HG03103 (cell line): ENCODE data around the gene TMEM37.

Experiments
- ATAC-seq: cut with Tn5 transposase; IDR thresholded peaks from one replicate; pipeline ENCODE4 v1.9.1; 2021; ENCODE audit warnings: low read depth; ENCODE audit not compliant: unreplicated experiment

The TMEM37 gene

GRCh38 chr2:119416299-119416923 lies 15.2 kb upstream of the TMEM37 start:
- no peak for ATAC-seq

- ATAC-seq, result no peak
These were observed 13.7 kb upstream of the TMEM37 start for GRCh38 chr2:119417908-119418307.

GRCh38 chr2:119419065-119419464 lies 12.6 kb upstream of the TMEM37 start:
- ATAC-seq, result no peak

GRCh38 chr2:119419803-119420508 lies 11.7 kb upstream of the TMEM37 start:
- no peak for ATAC-seq

GRCh38 chr2:119421304-119421703 lies 10.3 kb upstream of the TMEM37 start:
- ATAC-seq, result no peak

- no peak for ATAC-seq
These were observed 9.9 kb upstream of the TMEM37 start for GRCh38 chr2:119421741-119422140.

GRCh38 chr2:119422360-119423107 lies 9.1 kb upstream of the TMEM37 start:
- no peak for ATAC-seq

GRCh38 chr2:119423108-119423444 lies 8.6 kb upstream of the TMEM37 start:
- ATAC-seq, result no peak

- no peak for ATAC-seq
These were observed 7.8 kb upstream of the TMEM37 start for GRCh38 chr2:119423811-119424210.

- ATAC-seq, result no peak
These were observed 7.2 kb upstream of the TMEM37 start for GRCh38 chr2:119424284-119425118.

- ATAC-seq, result no peak
These were observed 6.6 kb upstream of the TMEM37 start for GRCh38 chr2:119425119-119425405.

- ATAC-seq, result no peak
These were observed 5.8 kb upstream of the TMEM37 start for GRCh38 chr2:119425620-119426395.

GRCh38 chr2:119426396-119426675 lies 5.3 kb upstream of the TMEM37 start:
- ATAC-seq, result no peak

GRCh38 chr2:119426801-119427395 lies 4.8 kb upstream of the TMEM37 start:
- no peak for ATAC-seq

GRCh38 chr2:119427756-119428155 lies 3.9 kb upstream of the TMEM37 start:
- no peak for ATAC-seq

- no peak for ATAC-seq
These were observed 3.0 kb upstream of the TMEM37 start for GRCh38 chr2:119428488-119429224.

GRCh38 chr2:119429225-119429981 lies 2.3 kb upstream of the TMEM37 start:
- no peak for ATAC-seq

- ATAC-seq, result no peak
These were observed 1.6 kb upstream of the TMEM37 start for GRCh38 chr2:119430023-119430498.
